HCT116 (cell line): ENCODE measurements around the gene CD247. TPM values are rescaled to one million over a fixed set of nuclear protein-coding genes. Genes with fewer than 3 reads are reported as not detected.

Experiments used
- ATAC-seq: fragments of 200-7000 bp; cut with Tn5 transposase; 2 replicates; pipeline ENCODE4 v1.9.1; 2020; ENCODE audit warnings: mild to moderate bottlenecking, moderate library complexity
- BruUV-seq: library from RNA; stranded (reverse); fragments of 400-500 nt; replicated peaks from 2 replicates; lab custom pipeline; 2021; lab: Mats Ljungman, UMichigan
- CTCF ChIA-PET: fragments of 300-600 bp; sonication (Branson Sonifier 250); formaldehyde crosslinking; loops from one replicate; lab custom pipeline; 2021; ENCODE audit warnings: antibody characterized with exemption; lab: Charles Lee
- POLR2A ChIA-PET: fragments of 300-600, 350-600 bp; sonication (Branson Sonifier 250); formaldehyde crosslinking; loops from one replicate; lab custom pipeline; 2021; ENCODE audit warnings: antibody characterized with exemption; lab: Charles Lee
- RAD21 ChIA-PET, 2 experiments: fragments of 300-600 bp; sonication (Branson Sonifier 250); formaldehyde crosslinking; loops; one replicate each; lab custom pipeline; 2023; ENCODE audit warnings: low total read pairs in 2 of 2; ENCODE audit not compliant: uncharacterized antibody in 2 of 2, unreplicated experiment in 2 of 2, low non-redundant PET in 1 of 2; lab: Charles Lee
- DNase-seq: peaks from one replicate; pipeline ENCODE4 v3.0.0-alpha.2; 2010; ENCODE audit warnings: low read depth, low spot score
- H2AFZ ChIP-seq: fragments of 200-600 bp; shearing (Covaris generic), sonication (generic); 2 replicates; pipeline ENCODE4 v1.6.1; 2017; ENCODE audit warnings: low read depth, mixed run types, mixed read lengths, antibody characterized with exemption, low read length; ENCODE audit not compliant: poor library complexity, severe bottlenecking
- H3K27ac ChIP-seq: 2 replicates; pipeline ENCODE4 v1.5.1; 2012; ENCODE audit warnings: low read depth, low read length
- H3K27me3 ChIP-seq: fragments of 200-600 bp; sonication (generic); 2 replicates; pipeline ENCODE4 v1.6.1; 2016; ENCODE audit warnings: mixed run types, low read length, mixed read lengths; ENCODE audit not compliant: insufficient read depth
- H3K36me3 ChIP-seq, 2 experiments: fragments of 200-500 bp in 1 of 2; fragments of 200-600 bp in 1 of 2; sonication (Bioruptor generic) in 1 of 2; sonication (generic) in 1 of 2; 2 replicates each; pipeline versions ENCODE4 v1.5.1 to v1.6.1; 2014 to 2016; ENCODE audit warnings: low read length in 2 of 2, inconsistent platforms in 1 of 2, mixed read lengths in 1 of 2, mixed run types in 1 of 2; ENCODE audit not compliant: insufficient read depth in 2 of 2, control insufficient read depth in 1 of 2
- H3K4me1 ChIP-seq, 2 experiments: fragments of 200-600 bp in 1 of 2; sonication (generic) in 1 of 2; 2 replicates each; pipeline versions ENCODE4 v1.5.1 to v1.6.1; 2012 to 2017; ENCODE audit warnings: low read length in 2 of 2, inconsistent platforms in 1 of 2, mild to moderate bottlenecking in 1 of 2, mixed read lengths in 1 of 2, mixed run types in 1 of 2, moderate library complexity in 1 of 2; ENCODE audit not compliant: insufficient read depth in 2 of 2, control insufficient read depth in 1 of 2
- H3K4me2 ChIP-seq: fragments of 200-600 bp; sonication (generic); 2 replicates; pipeline ENCODE4 v1.6.1; 2017; ENCODE audit warnings: mixed run types, low read length, mixed read lengths
- H3K4me3 ChIP-seq, 2 experiments: fragments of 200-600 bp in 1 of 2; sonication (generic) in 1 of 2; replicated peaks in 1 of 2; 2 replicates each; pipeline ENCODE4 v1.5.1; 2011 to 2016; ENCODE audit warnings: low read length in 2 of 2, control low read depth in 1 of 2, low read depth in 1 of 2, mild to moderate bottlenecking in 1 of 2, mixed read lengths in 1 of 2, mixed run types in 1 of 2
- H3K79me2 ChIP-seq: fragments of 200-600 bp; sonication (generic); 2 replicates; pipeline ENCODE4 v1.6.1; 2017; ENCODE audit warnings: mild to moderate bottlenecking, mixed run types, low read length, moderate library complexity, mixed read lengths; ENCODE audit not compliant: insufficient read depth
- H3K9ac ChIP-seq: fragments of 200-600 bp; sonication (generic); 2 replicates; pipeline ENCODE4 v1.6.1; 2016; ENCODE audit warnings: low read length, mixed read lengths
- H3K9me2 ChIP-seq: fragments of 200-600 bp; sonication (generic), shearing (Covaris generic); 2 replicates; pipeline ENCODE4 v1.6.1; 2017; ENCODE audit warnings: mixed run types, mild to moderate bottlenecking, moderate library complexity; ENCODE audit not compliant: insufficient read depth
- H3K9me3 ChIP-seq, 2 experiments: fragments of 200-500 bp in 1 of 2; fragments of 200-600 bp in 1 of 2; sonication (Bioruptor generic) in 1 of 2; sonication (generic) in 1 of 2; 2 replicates each; pipeline ENCODE4 v1.6.1; 2014 to 2017; ENCODE audit warnings: low read length in 2 of 2, mixed read lengths in 2 of 2, inconsistent platforms in 1 of 2, low read depth in 1 of 2, mild to moderate bottlenecking in 1 of 2, mixed run types in 1 of 2, moderate library complexity in 1 of 2; ENCODE audit not compliant: control insufficient read depth in 1 of 2, insufficient read depth in 1 of 2
- H4K20me1 ChIP-seq: fragments of 200-600 bp; sonication (generic), shearing (Covaris generic); 2 replicates; pipeline ENCODE4 v1.6.1; 2017; ENCODE audit warnings: mixed run types, mild to moderate bottlenecking, moderate library complexity; ENCODE audit not compliant: insufficient read depth
- MAX ChIP-seq: IDR thresholded peaks from 2 replicates; pipeline ENCODE4 v1.6.1; 2012
- POLR2AphosphoS5 ChIP-seq: IDR thresholded peaks from 2 replicates; pipeline ENCODE4 v1.6.1; 2011; ENCODE audit warnings: mild to moderate bottlenecking, low read depth, low read length, moderate library complexity
- SP1 ChIP-seq: IDR thresholded peaks from 2 replicates; pipeline ENCODE4 v1.6.1; 2012; ENCODE audit warnings: low read depth
- ZNF274 ChIP-seq: fragments of 200-500 bp; sonication (Bioruptor generic); IDR thresholded peaks from 2 replicates; pipeline ENCODE4 v1.6.1; 2014; ENCODE audit warnings: mild to moderate bottlenecking, low read depth, low read length, inconsistent platforms
- intact Hi-C: fragments of 100-400 bp; cut with micrococcal nuclease; formaldehyde crosslinking; loops from 2 replicates; pipeline ENCODE4 v1.10.0; 2022
- total RNA-seq: library from RNA; stranded (reverse); gene quantifications from one replicate; pipeline ENCODE4 v1.2.1, GENCODE V29; 2021; ENCODE audit not compliant: unreplicated experiment

Gene CD247
- total RNA-seq, 1 experiment from 2014 or later, result 0.57 TPM

- TF ChIP-seq SP1, result peak; percentile 29; the same call in 1 of the 2 replicates
- peak; percentile 68 for TF ChIP-seq POLR2AphosphoS5
- TF ChIP-seq MAX, result no peak
- TF ChIP-seq, all 23 proteins: peak for 2
- peaks cover 0 to 13% of the 10 kb centered on the region in 2 experiments; a peak in 2 of 4 replicates for H3K4me1 ChIP-seq
- no peaks in the 10 kb centered on the region for H3K9me3 ChIP-seq
- H3K9ac ChIP-seq, result no peak overlapping the region
- ATAC-seq, result peak; percentile 89
- H4K20me1 ChIP-seq, result no peaks in the 10 kb centered on the region
- H3K79me2 ChIP-seq, result no peaks in the 10 kb centered on the region
- CTCF ChIA-PET, result interaction anchor here (0.7 to 1.0 kb wide), 2 partner anchors 92 to 609 kb away, joined by 3 to 4 read pairs; no protein-coding TSS in a partner anchor
- H2AFZ ChIP-seq, result peak overlapping the region; percentile 52
- H3K9me2 ChIP-seq, result no peaks in the 10 kb centered on the region
- H3K4me2 ChIP-seq, result peak overlapping the region; percentile 53
- H3K4me3 ChIP-seq, result peak overlapping the region in 1 of 2 experiments; percentile 16; a peak in 2 of 4 replicates
- H3K36me3 ChIP-seq, result no peaks in the 10 kb centered on the region
- POLR2A ChIA-PET, result interaction anchor here (0.6 to 1.9 kb wide), 3 partner anchors 106 to 386 kb away, joined by 3 to 10 read pairs (median 3); partner anchors contain the start of genes CREG1 and POU2F1
- BruUV-seq, result no TSS peak
- RAD21 ChIA-PET, result interaction anchor here in 1 of 2 experiments (0.7 kb wide), 1 partner anchor 10 kb away, joined by 8 read pairs; no protein-coding TSS in a partner anchor
- peak; percentile 77 for DNase-seq
- intact Hi-C loops, result no loop called here
- H3K27ac ChIP-seq, result no peak overlapping the region
- H3K27me3 ChIP-seq, result no peaks in the 10 kb centered on the region
Observed at GRCh38 chr1:167447521-167448136, 70.7 kb downstream of the CD247 start.

- ChIA-PET CTCF (interaction anchor here (1.0 kb wide), 1 partner anchor 93 kb away, joined by 3 read pairs; no protein-coding TSS in a partner anchor), RAD21 (no interaction called here), POLR2A (interaction anchor here (0.6 to 1.9 kb wide), 3 partner anchors 107 to 385 kb away, joined by 3 to 10 read pairs (median 3); partner anchors contain the start of genes CREG1 and POU2F1)
- Histone ChIP-seq H3K4me3 (peak overlapping the region in 1 of 2 experiments; percentile 16; a peak in 2 of 4 replicates), H3K36me3 (no peaks in the 10 kb centered on the region), H3K9me3 (no peaks in the 10 kb centered on the region), H4K20me1 (no peaks in the 10 kb centered on the region), H3K79me2 (no peaks in the 10 kb centered on the region), H3K27me3 (no peaks in the 10 kb centered on the region), H3K4me2 (peak overlapping the region; percentile 53), H3K27ac (no peak overlapping the region), H3K4me1 (peaks cover 0 to 20% of the 10 kb centered on the region in 2 experiments; a peak in 2 of 4 replicates), H2AFZ (peak overlapping the region; percentile 52), H3K9ac (no peak overlapping the region), H3K9me2 (no peaks in the 10 kb centered on the region)
- DNase-seq (no peak), ATAC-seq (no peak)
- no peak for TF ChIP-seq ZNF274
- intact Hi-C loops, result no loop called here
- BruUV-seq, result TSS peak; percentile 98
Observed at GRCh38 chr1:167446966-167447365, 71.4 kb downstream of the CD247 start.
